ENCODE data around the gene TENM4.

Gene TENM4

DNA sequence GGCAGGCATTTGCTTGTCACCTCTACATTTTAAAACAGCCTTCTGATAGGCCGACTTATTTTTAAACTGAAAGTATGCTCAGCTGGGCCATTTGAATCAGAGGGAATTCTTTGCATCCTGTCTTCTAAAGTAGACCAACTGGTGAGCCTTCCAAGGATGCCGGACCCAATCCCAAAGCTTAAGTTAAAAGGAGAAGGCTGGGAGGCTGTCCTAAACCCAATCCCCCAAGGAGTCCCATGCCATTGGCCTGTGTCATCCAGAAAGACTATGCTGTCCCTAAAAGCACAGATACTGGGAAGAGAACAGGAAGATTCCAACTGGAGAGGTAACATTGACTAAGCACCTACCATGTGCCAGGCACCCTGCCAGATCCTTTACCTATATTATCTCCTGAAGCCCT lies 18.0 kb downstream of the TENM4 start:
- no peaks in the 10 kb centered on the region for H3K4me1 Mint-ChIP-seq (ENCODE audit: low read depth in 2 of 2)
- H3K9me3 Mint-ChIP-seq: peaks cover 2 to 14% of the 10 kb centered on the region in 2 donors
- no peak overlapping the region for H3K4me3 Mint-ChIP-seq
- ATAC-seq (replicated peaks): no peak
- no peak for DNase-seq
- no peaks in the 10 kb centered on the region for H3K27me3 Mint-ChIP-seq
- no peaks in the 10 kb centered on the region for H3K36me3 Mint-ChIP-seq (ENCODE audit: insufficient read depth)
- H3K27ac Mint-ChIP-seq: no peak overlapping the region

DNA sequence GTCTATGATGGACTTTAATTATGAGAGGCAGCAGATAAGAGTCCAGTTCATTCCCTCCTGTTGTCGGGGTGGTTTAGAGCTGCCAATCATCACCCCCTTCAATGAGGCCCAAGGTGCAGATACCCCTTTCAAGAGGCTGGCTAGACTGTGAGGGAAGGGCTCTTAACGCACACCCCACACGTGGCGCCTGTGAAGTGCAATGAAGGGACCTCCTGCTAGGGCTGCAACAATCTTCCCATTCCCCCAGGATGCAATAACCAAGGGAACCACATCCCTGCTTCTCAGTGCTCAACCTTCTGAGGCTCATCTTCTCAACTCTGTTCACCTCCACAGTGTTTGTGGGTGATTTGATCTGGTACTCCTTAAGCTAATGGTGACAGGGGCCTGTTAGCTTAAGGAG lies 19.0 kb downstream of the TENM4 start:
- Mint-ChIP-seq H3K4me1 (ENCODE audit: low read depth in 2 of 2) (no peaks in the 10 kb centered on the region), H3K36me3 (ENCODE audit: insufficient read depth) (no peaks in the 10 kb centered on the region), H3K27me3 (no peaks in the 10 kb centered on the region), H3K9me3 (peaks cover 2 to 14% of the 10 kb centered on the region in 2 donors), H3K27ac (no peak overlapping the region), H3K4me3 (no peak overlapping the region)
- ATAC-seq (replicated peaks) (no peak), DNase-seq (no peak)

DNA sequence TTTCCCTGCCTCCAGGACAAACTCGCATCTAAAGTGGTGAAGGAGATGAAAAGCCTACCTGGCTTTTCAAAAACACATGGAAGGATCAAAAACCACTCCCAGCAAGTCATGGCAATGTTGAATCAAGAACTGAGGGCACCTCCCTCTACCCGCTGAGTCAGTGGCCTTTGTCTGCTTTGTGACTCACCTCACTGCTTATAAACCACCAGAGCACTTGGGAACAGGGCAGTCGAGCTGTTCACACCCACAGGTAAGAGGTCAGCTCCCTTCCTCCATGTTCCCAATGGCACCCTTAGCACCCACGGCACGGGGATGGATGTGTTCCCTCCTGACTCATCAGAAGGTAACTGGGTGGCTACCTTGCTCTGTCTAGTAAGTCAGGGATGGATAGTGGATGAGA lies 21.7 kb downstream of the TENM4 start:
- Mint-ChIP-seq H3K9me3 (peaks cover 2 to 6% of the 10 kb centered on the region in 2 donors), H3K27ac (no peak overlapping the region), H3K4me3 (no peak overlapping the region), H3K36me3 (ENCODE audit: insufficient read depth) (no peaks in the 10 kb centered on the region), H3K4me1 (ENCODE audit: low read depth in 2 of 2) (no peaks in the 10 kb centered on the region), H3K27me3 (no peaks in the 10 kb centered on the region)
- ATAC-seq (replicated peaks): no peak
- DNase-seq: no peak

DNA sequence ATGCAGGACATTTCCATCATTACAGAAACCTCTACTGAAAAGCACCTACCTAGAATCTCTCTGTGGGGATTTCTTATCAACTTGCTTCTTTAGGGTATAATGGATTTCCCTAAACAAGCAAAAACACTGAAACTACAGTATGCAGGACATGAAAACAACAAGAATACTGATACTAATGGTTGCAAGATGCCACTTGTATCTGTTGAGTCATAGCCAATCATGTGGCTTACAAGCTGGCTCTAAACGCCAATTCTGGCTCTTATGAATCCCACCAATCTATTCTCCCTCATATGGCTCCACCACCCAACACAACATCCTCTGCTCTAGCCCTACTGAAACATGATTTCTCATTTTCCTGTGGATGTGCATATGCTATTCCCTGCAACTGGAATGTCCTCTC lies 22.6 kb downstream of the TENM4 start:
- no peaks in the 10 kb centered on the region for H3K4me1 Mint-ChIP-seq (ENCODE audit: low read depth in 2 of 2)
- peaks cover 2 to 10% of the 10 kb centered on the region in 2 donors for H3K9me3 Mint-ChIP-seq
- H3K27me3 Mint-ChIP-seq: no peaks in the 10 kb centered on the region
- DNase-seq: no peak
- no peak overlapping the region for H3K4me3 Mint-ChIP-seq
- H3K27ac Mint-ChIP-seq: no peak overlapping the region
- ATAC-seq (replicated peaks): no peak
- no peaks in the 10 kb centered on the region for H3K36me3 Mint-ChIP-seq (ENCODE audit: insufficient read depth)

DNA sequence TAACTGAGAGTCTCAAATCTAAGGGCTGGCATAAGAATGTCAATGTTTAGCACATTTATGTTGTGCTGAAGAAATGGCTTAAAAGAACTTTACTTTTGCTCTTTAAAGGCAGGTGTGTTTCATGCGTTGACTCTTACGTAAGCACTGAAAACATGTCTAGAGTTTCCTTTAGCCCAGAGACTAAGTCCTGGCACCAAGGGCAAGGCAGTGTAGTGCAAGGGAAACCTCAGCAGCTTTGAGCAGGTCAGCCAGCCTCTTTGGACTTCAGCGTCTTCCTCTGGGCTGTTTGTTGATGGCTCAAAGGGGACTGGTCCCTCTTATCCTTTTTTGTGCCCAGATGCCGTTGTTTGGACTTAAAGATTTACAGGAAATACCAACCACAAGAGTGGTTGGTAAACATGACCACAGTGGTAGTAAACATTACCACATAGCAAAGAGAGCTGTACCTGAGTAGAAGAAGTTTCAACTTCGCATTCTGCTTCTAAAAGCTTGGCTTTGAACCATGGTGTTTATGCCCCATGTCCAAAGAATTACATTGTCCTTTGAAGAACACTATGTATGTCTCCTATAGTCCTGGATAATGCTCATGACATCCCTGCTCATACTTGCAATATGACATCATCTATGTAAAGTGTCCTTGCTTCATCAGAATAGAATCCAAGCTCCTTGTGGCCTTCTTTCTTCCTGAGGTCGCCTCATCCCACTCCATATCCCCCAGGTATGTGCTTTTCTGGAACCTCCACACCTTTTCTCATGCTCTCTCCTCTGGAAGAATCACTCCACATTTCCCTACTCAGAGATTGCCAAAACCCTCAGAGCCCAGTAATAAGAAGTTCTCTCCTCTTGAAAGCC lies 23.5 kb downstream of the TENM4 start:
- DNase-seq (no peak), ATAC-seq (replicated peaks) (no peak)
- Mint-ChIP-seq H3K36me3 (ENCODE audit: insufficient read depth) (no peaks in the 10 kb centered on the region), H3K27me3 (no peaks in the 10 kb centered on the region), H3K4me1 (ENCODE audit: low read depth in 2 of 2) (no peaks in the 10 kb centered on the region), H3K4me3 (no peak overlapping the region), H3K9me3 (peaks cover 4 to 19% of the 10 kb centered on the region in 2 donors), H3K27ac (no peak overlapping the region)

DNA sequence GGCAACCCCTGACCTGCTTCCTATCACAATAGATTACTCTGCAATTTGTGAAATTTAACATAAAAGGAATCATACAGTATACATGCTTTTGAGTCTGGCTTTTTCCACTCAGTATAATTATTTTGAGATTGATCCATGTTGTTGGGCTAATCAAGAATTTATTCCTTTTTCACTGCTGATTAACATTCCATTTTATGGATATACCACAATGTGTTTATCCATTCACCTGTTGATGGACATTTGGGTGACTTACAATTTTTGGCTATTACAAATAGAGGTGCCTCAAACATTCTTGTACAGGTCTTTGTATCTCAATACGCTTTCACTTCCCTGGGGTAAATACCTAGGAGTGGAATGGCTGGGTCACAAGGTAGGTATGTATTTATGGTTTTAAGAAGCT lies 24.9 kb downstream of the TENM4 start:
- Mint-ChIP-seq H3K36me3 (ENCODE audit: insufficient read depth) (no peaks in the 10 kb centered on the region), H3K27me3 (no peaks in the 10 kb centered on the region), H3K4me3 (no peak overlapping the region), H3K9me3 (peaks cover 7 to 19% of the 10 kb centered on the region in 2 donors), H3K27ac (no peak overlapping the region), H3K4me1 (ENCODE audit: low read depth in 2 of 2) (no peaks in the 10 kb centered on the region)
- ATAC-seq (replicated peaks): no peak
- no peak for DNase-seq

DNA sequence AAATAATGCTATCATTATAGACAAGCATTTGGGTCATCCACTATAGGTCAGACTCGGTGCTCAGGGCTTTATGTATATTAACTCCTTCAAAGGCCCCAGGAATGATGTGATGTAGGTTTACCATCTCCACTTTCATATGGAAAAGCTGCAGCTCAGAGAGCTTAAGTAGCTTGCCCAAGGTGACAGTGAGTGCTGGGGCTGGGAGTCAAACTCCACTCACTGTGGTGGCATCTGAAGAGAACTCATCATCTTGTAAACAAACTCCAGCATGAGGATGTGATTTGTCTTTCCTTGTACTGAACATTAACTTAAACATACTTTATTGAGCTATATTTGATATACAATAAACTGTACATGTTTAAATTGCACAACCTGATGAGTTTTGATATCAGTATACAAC lies 25.4 kb downstream of the TENM4 start:
- Mint-ChIP-seq H3K9me3 (peaks cover 7 to 19% of the 10 kb centered on the region in 2 donors), H3K4me3 (no peak overlapping the region), H3K36me3 (ENCODE audit: insufficient read depth) (no peaks in the 10 kb centered on the region), H3K4me1 (ENCODE audit: low read depth in 2 of 2) (no peaks in the 10 kb centered on the region), H3K27me3 (no peaks in the 10 kb centered on the region), H3K27ac (no peak overlapping the region)
- ATAC-seq (replicated peaks) (no peak), DNase-seq (no peak)

DNA sequence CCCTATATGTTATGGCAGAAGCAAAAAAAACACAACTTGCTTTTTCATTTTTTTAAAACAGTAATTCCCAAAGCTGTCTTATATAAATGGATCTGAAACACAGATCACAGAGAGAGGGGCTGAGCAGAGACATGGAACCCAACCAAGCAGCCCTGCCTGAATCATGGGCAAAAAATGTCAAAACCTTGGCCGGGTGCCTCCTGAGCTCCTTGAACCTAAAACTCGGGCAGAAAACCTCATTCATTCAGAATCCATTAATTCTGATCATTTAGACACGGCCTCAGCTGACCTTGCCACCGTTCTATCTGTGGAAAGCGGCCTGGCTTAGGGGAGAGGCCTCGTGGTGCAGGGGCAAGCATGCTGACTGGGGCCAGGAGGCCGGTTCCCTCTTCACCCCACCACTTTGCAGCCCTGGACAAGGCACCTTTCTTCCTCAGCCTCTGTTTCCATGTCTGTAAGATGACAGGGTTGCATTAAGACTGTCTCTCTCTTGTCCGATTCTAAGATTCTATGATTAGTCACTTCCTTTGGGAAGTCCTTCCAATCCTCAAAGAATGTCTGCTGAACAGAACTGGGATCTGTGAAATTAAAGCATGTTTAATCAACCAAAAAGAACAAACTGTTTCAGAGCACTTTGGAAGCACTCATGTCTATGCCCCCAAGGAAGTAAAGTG lies 26.0 kb downstream of the TENM4 start:
- Mint-ChIP-seq H3K36me3 (ENCODE audit: insufficient read depth) (no peaks in the 10 kb centered on the region), H3K27ac (no peak overlapping the region), H3K4me3 (no peak overlapping the region), H3K27me3 (no peaks in the 10 kb centered on the region), H3K4me1 (ENCODE audit: low read depth in 2 of 2) (no peaks in the 10 kb centered on the region), H3K9me3 (peaks cover 7 to 19% of the 10 kb centered on the region in 2 donors)
- ATAC-seq (replicated peaks) (no peak), DNase-seq (no peak)

DNA sequence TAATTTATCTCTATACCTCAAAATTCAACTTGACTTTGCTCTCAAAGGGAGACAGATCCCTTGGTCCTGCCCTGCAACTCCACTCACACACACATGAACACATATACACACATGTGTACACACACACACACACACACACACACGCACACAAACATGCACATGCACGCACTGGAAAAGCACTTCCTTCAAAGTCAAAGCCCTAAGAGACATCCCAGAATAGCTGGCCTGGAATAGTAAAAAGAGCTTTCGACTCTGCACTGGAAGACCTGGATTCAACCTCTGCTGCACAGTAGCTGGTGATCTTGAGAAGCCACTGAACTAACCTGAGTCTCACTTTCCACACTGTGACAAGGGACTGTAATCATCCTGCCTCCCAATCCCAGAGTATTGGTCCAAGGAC lies 26.8 kb downstream of the TENM4 start:
- H3K27me3 Mint-ChIP-seq: no peaks in the 10 kb centered on the region

DNA sequence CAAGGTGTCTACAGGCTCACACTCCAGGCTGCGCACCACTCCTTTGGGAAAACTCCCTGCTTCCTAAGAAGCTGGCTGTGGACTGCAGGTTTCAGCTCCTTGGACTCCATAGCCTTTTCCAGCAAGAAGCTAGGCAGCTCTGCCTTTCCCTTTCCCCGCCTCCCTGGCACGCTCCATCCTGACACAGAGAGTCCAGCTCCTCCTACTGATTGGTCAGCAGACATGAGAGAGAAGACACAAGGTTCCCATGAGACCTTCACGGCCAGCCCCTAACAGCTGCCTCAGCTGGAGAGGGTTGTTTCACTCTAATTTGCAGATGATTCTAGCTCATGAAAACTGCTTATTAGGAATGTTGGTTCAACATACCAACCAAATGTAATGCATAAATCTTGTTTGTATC lies 27.6 kb downstream of the TENM4 start:
- Mint-ChIP-seq H3K4me3 (no peak overlapping the region), H3K4me1 (ENCODE audit: low read depth in 2 of 2) (no peaks in the 10 kb centered on the region), H3K36me3 (ENCODE audit: insufficient read depth) (no peaks in the 10 kb centered on the region), H3K9me3 (peaks cover 7 to 14% of the 10 kb centered on the region in 2 donors), H3K27me3 (no peaks in the 10 kb centered on the region), H3K27ac (no peak overlapping the region)
- ATAC-seq (replicated peaks) (no peak), DNase-seq (no peak)

More for the DNA sequence above, 26.8 kb downstream of the TENM4 start:
- Mint-ChIP-seq H3K4me3 (no peak overlapping the region), H3K9me3 (peaks cover 7 to 19% of the 10 kb centered on the region in 2 donors), H3K36me3 (ENCODE audit: insufficient read depth) (no peaks in the 10 kb centered on the region), H3K4me1 (ENCODE audit: low read depth in 2 of 2) (no peaks in the 10 kb centered on the region), H3K27ac (no peak overlapping the region)
- no peak for ATAC-seq (replicated peaks)
- no peak for DNase-seq

DNA sequence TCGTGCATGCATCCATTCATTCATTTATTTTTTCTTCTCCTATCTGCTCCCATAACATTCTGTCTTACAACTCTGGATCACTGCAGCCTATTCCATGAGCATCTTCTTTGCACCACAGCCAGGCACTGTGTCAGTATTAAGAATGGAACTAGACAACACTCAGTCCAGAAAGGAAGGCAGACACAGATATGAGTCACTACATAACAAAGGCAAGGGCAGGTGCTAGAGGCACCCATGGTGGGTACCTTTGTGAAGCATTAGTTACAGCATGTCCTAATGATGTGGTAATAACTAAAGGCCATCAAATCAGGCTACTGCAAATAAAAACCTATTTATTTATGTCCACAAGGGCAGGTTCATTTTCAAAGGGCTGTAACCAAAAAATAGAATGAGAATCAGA lies 28.1 kb downstream of the TENM4 start:
- Mint-ChIP-seq H3K4me1 (ENCODE audit: low read depth in 2 of 2) (no peaks in the 10 kb centered on the region), H3K9me3 (peaks cover 6 to 13% of the 10 kb centered on the region in 2 donors), H3K4me3 (no peak overlapping the region), H3K36me3 (ENCODE audit: insufficient read depth) (no peaks in the 10 kb centered on the region), H3K27ac (no peak overlapping the region), H3K27me3 (no peaks in the 10 kb centered on the region)
- DNase-seq (no peak), ATAC-seq (replicated peaks) (no peak)

DNA sequence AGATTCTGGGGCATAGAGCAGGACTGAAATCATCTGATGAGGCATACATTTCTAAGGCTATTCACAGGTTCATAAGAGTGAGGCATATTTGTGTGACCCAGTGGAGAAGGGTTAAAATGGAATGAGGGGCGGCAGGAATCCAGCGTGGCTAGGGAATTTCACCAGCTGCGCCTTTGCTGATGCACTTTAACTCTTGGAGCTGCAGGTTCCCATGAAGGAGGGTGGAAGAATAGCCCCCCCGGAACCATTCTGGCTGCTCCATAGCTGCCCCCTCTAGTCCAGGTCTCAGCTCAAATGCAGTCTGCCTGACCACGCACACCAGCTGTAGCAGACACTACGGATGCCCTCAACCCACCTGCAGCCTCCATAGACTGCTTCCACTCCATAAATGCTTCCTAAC lies 31.5 kb downstream of the TENM4 start:
- Mint-ChIP-seq H3K4me3 (no peak overlapping the region), H3K36me3 (ENCODE audit: insufficient read depth) (no peaks in the 10 kb centered on the region), H3K27ac (no peak overlapping the region), H3K4me1 (ENCODE audit: low read depth in 2 of 2) (no peaks in the 10 kb centered on the region), H3K27me3 (no peaks in the 10 kb centered on the region), H3K9me3 (peaks cover 6 to 13% of the 10 kb centered on the region in 2 donors)
- ATAC-seq (replicated peaks): no peak
- no peak for DNase-seq

DNA sequence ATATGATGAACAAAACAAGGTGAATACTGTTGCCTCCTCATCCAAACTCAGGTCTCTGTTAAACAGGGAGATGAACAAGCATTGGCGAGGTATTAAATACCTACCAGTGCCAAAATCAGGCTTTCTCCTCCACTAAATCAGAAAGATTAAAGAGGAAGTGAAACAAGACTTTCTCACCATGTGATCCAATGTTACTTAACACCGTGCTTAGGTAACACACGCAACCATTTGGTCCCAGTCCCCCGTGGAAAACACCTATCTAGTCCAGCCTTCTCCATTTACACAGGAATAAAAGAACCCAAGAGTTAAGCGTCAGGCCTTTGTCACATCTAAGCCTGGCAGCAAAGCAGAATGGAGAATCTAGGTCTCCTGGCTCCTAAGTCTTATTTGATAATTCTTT lies 34.5 kb downstream of the TENM4 start:
- no peaks in the 10 kb centered on the region for H3K36me3 Mint-ChIP-seq (ENCODE audit: insufficient read depth)

DNA sequence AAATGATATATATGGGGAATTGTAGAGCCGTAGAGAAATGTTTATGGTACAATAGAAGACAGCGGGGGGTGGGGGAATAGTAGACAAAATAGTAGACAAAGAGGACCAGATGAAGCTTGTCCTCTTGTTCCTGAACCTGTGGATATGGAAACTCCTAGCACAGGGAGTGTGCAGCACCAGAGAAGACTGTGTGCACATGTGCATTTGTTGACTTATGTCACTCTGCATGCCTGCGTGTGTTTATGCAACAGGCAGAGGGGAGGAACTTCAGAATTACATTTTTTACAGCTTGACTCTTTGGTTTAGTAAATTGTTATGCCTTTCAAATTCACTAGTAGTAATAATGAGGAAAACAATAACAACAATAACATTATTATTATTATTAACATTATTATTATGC lies 36.0 kb downstream of the TENM4 start:
- Mint-ChIP-seq H3K27me3 (no peaks in the 10 kb centered on the region), H3K4me1 (ENCODE audit: low read depth in 2 of 2) (no peaks in the 10 kb centered on the region), H3K36me3 (ENCODE audit: insufficient read depth) (no peaks in the 10 kb centered on the region), H3K9me3 (peaks cover 2 to 5% of the 10 kb centered on the region in 2 donors), H3K27ac (no peak overlapping the region), H3K4me3 (no peak overlapping the region)
- DNase-seq (no peak), ATAC-seq (replicated peaks) (no peak)

More for the DNA sequence above, 34.5 kb downstream of the TENM4 start:
- no peak for DNase-seq
- Mint-ChIP-seq H3K27ac (no peak overlapping the region), H3K27me3 (no peaks in the 10 kb centered on the region), H3K4me3 (no peak overlapping the region), H3K4me1 (ENCODE audit: low read depth in 2 of 2) (no peaks in the 10 kb centered on the region), H3K9me3 (peaks cover 2 to 5% of the 10 kb centered on the region in 2 donors)
- ATAC-seq (replicated peaks): no peak

Measured in effector memory CD8-positive, alpha-beta T cell (primary cell).